B cell (primary cell): ENCODE measurements around the gene PCGF5. TPM values are rescaled to one million over a fixed set of nuclear protein-coding genes. Genes with fewer than 3 reads are reported as not detected.

ENCODE experiments used
- ATAC-seq: fragments of 200-7000 bp; cut with Tn5 transposase; one replicate; pipeline ENCODE4 v1.10.0; 2021; ENCODE audit warnings: low read depth, mild to moderate bottlenecking, moderate number of reproducible peaks, moderate library complexity
- CTCF ChIA-PET: fragments of 350-600 bp; sonication (Branson Sonifier 250); formaldehyde crosslinking; loops from one replicate; lab custom pipeline; 2021; ENCODE audit warnings: antibody characterized with exemption, inconsistent platforms; lab: Charles Lee
- POLR2A ChIA-PET: fragments of 350-600 bp; sonication (Branson Sonifier 250); formaldehyde crosslinking; loops from one replicate; lab custom pipeline; 2021; ENCODE audit warnings: antibody characterized with exemption; lab: Charles Lee
- DNase-seq: peaks from one replicate; pipeline ENCODE4 v3.0.0; 2013
- H2AFZ ChIP-seq: 2 replicates; pipeline ENCODE4 v1.6.1; 2012; ENCODE audit warnings: mild to moderate bottlenecking, low read depth, low read length; ENCODE audit not compliant: insufficient read depth, poor library complexity, severe bottlenecking
- H3K27ac ChIP-seq, 2 donors: 1 replicate in 1 of 2; 2 replicates in 1 of 2; pipeline ENCODE4 v1.5.1; 2012 to 2013; ENCODE audit warnings: low read length in 2 of 2, mild to moderate bottlenecking in 2 of 2, moderate library complexity in 1 of 2
- H3K27me3 ChIP-seq, 4 experiments: fragments of 200-600 bp in 1 of 4; sonication (generic) in 1 of 4; replicated peaks in 1 of 4; 1 replicate in 2 of 4; 2 replicates in 2 of 4; pipeline versions ENCODE4 v1.6.1 to v1.7.0; 2013 to 2016; ENCODE audit warnings: low read length in 3 of 4, mild to moderate bottlenecking in 2 of 4, mixed read lengths in 1 of 4, moderate library complexity in 1 of 4; ENCODE audit not compliant: insufficient read depth in 4 of 4, control insufficient read depth in 3 of 4; ENCODE audit errors: control extremely low read depth in 1 of 4
- H3K36me3 ChIP-seq, 2 experiments: replicated peaks in 1 of 2; 1 replicate in 1 of 2; 2 replicates in 1 of 2; pipeline versions ENCODE4 v1.6.1 to v1.7.1; 2013; ENCODE audit warnings: low read length in 1 of 2; ENCODE audit not compliant: insufficient read depth in 2 of 2, control insufficient read depth in 1 of 2; ENCODE audit errors: control extremely low read depth in 1 of 2, extremely low read depth in 1 of 2
- H3K4me1 ChIP-seq, 2 donors: fragments of 200-600 bp in 1 of 2; sonication (generic) in 1 of 2; 1 replicate in 1 of 2; 2 replicates in 1 of 2; pipeline versions ENCODE4 v1.5.1 to v1.6.1; 2013 to 2017; ENCODE audit warnings: low read length in 2 of 2; ENCODE audit not compliant: control insufficient read depth in 2 of 2, insufficient read depth in 2 of 2
- H3K4me2 ChIP-seq: replicated peaks from 2 replicates; pipeline ENCODE3; 2012; ENCODE audit warnings: mild to moderate bottlenecking, low read depth, low read length; ENCODE audit not compliant: poor library complexity, severe bottlenecking
- H3K4me3 ChIP-seq, 5 experiments: fragments of 200-600 bp in 1 of 5; sonication (generic) in 1 of 5; 1 replicate in 3 of 5; 2 replicates in 2 of 5; pipeline versions ENCODE4 v1.5.1 to v1.7.0; 2011 to 2016; ENCODE audit warnings: low read length in 4 of 5, mild to moderate bottlenecking in 4 of 5, low read depth in 2 of 5, control low read depth in 1 of 5, moderate library complexity in 1 of 5; ENCODE audit not compliant: insufficient read depth in 1 of 5; ENCODE audit errors: control extremely low read depth in 1 of 5, extremely low read depth in 1 of 5
- H3K79me2 ChIP-seq: fragments of 200-600 bp; sonication (generic); one replicate; pipeline ENCODE4 v1.6.0; 2016; ENCODE audit warnings: low read length; ENCODE audit not compliant: control insufficient read depth, insufficient read depth
- H3K9ac ChIP-seq: fragments of 200-600 bp; sonication (generic); 2 replicates; pipeline ENCODE4 v1.6.1; 2017; ENCODE audit warnings: mild to moderate bottlenecking, low read length, moderate library complexity
- H3K9me3 ChIP-seq, 3 donors: one replicate each; pipeline versions ENCODE4 v1.6.1 to v1.7.1; 2013; ENCODE audit warnings: low read length in 2 of 3; ENCODE audit not compliant: control insufficient read depth in 2 of 3, insufficient read depth in 1 of 3; ENCODE audit errors: control extremely low read depth in 1 of 3
- H4K20me1 ChIP-seq: 2 replicates; pipeline ENCODE4 v1.6.0; 2012; ENCODE audit warnings: mild to moderate bottlenecking, low read length; ENCODE audit not compliant: insufficient read depth, control insufficient read depth, poor library complexity, severe bottlenecking
- H3K27ac Mint-ChIP-seq: one replicate; pipeline ENCODE4 v1.8.0; 2021; ENCODE audit warnings: mixed read lengths
- H3K27me3 Mint-ChIP-seq: one replicate; pipeline ENCODE4 v1.8.0; 2021; ENCODE audit warnings: mixed read lengths
- H3K4me1 Mint-ChIP-seq: one replicate; pipeline ENCODE4 v1.8.0; 2021; ENCODE audit warnings: mixed read lengths
- H3K4me3 Mint-ChIP-seq: one replicate; pipeline ENCODE4 v1.8.0; 2021; ENCODE audit warnings: mixed read lengths
- H3K9me3 Mint-ChIP-seq: one replicate; pipeline ENCODE4 v1.8.0; 2022; ENCODE audit warnings: mixed read lengths; ENCODE audit not compliant: insufficient read depth
- EZH2 ChIP-seq: IDR thresholded peaks from 2 replicates; pipeline ENCODE4 v1.6.1; 2012; ENCODE audit warnings: borderline replicate concordance, low read depth, mild to moderate bottlenecking, moderate library complexity, low read length; ENCODE audit not compliant: insufficient read depth, poor library complexity, severe bottlenecking
- WGBS: methylation state at CpG from one replicate; pipeline ENCODE4 v1.1.5; 2013; ENCODE audit warnings: missing lambda C conversion rate; ENCODE audit not compliant: insufficient coverage; 5-methylcytosine and 5-hydroxymethylcytosine counted together
- intact Hi-C: fragments of 100-400 bp; cut with micrococcal nuclease; formaldehyde crosslinking; loops from one replicate; pipeline ENCODE4 v1.10.0; 2022
- polyA plus RNA-seq: library from polyadenylated mRNA; depleted of rRNA; stranded (reverse); fragments of >200 nt; gene quantifications from 2 replicates; pipeline ENCODE4 v1.2.3, GENCODE V29; 2012
- total RNA-seq, 2 donors: library from RNA; stranded (reverse); fragments of 120-200 nt in 1 of 2; gene quantifications; 1 replicate in 1 of 2; 2 replicates in 1 of 2; pipeline versions ENCODE4 v1.2.3 to v1.2.4, GENCODE V29; 2013 to 2022
- TF ChIP-seq, protein P1 (sequence below): fragments of 200-600 bp; IDR thresholded peaks from one replicate; pipeline ENCODE4 v1.8.0; 2022; ENCODE audit warnings: antibody characterized with exemption, mild to moderate bottlenecking

The PCGF5 gene
- total and polyA plus RNA-seq, 2 donors (not counting 1 experiment from before 2014, with no cell fraction given), result 37.6 to 102 TPM

DNA sequence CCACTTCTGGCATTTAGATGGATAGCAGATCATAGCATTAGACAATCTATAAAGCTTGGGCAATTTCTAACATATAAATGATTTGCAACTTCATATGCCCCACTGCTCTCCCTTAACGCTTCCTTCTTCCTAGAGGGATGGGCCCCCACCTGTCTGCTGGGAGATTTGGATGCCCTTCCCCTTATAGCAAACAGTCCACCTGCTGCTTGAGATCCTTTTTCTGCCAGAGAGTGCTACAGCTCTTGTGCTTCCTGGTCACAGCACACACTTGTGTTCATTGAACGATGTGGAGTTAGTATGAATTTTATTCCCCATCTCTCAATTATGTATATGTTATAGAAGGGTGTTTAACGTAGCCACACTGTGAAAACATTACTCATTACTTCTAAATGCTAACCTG is 10.4 kb upstream of the PCGF5 start:
- H3K9me3 Mint-ChIP-seq, result no peaks in the 10 kb centered on the region
- ChIA-PET POLR2A (interaction anchor here (1.2 to 1.5 kb wide), 3 partner anchors 9 to 48 kb away, joined by 4 to 8 read pairs (median 6); no protein-coding TSS in a partner anchor), CTCF (interaction anchor here (1.1 to 1.9 kb wide), 6 partner anchors 11 to 123 kb away, joined by 3 to 13 read pairs (median 4); partner anchors contain the start of gene PCGF5)
- H2AFZ ChIP-seq, result no peak overlapping the region
- no peaks in the 10 kb centered on the region for H4K20me1 ChIP-seq
- no peaks in the 10 kb centered on the region for H3K27me3 ChIP-seq
- no peaks in the 10 kb centered on the region for H3K9me3 ChIP-seq
- peak overlapping the region; percentile 36 for H3K4me3 Mint-ChIP-seq
- peaks cover 64 to 66% of the 10 kb centered on the region in 2 donors for H3K4me1 ChIP-seq
- H3K4me1 Mint-ChIP-seq, result peaks cover 74% of the 10 kb centered on the region
- DNase-seq (no peak), ATAC-seq (no peak)
- H3K9ac ChIP-seq, result no peak overlapping the region
- H3K4me2 ChIP-seq, result peak overlapping the region; percentile 44
- peaks cover 86% of the 10 kb centered on the region for H3K79me2 ChIP-seq
- no peak for TF ChIP-seq EZH2
- TF ChIP-seq, protein P1, sequence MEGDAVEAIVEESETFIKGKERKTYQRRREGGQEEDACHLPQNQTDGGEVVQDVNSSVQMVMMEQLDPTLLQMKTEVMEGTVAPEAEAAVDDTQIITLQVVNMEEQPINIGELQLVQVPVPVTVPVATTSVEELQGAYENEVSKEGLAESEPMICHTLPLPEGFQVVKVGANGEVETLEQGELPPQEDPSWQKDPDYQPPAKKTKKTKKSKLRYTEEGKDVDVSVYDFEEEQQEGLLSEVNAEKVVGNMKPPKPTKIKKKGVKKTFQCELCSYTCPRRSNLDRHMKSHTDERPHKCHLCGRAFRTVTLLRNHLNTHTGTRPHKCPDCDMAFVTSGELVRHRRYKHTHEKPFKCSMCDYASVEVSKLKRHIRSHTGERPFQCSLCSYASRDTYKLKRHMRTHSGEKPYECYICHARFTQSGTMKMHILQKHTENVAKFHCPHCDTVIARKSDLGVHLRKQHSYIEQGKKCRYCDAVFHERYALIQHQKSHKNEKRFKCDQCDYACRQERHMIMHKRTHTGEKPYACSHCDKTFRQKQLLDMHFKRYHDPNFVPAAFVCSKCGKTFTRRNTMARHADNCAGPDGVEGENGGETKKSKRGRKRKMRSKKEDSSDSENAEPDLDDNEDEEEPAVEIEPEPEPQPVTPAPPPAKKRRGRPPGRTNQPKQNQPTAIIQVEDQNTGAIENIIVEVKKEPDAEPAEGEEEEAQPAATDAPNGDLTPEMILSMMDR, result no peak
- intact Hi-C loops, result loop anchor here (1.0 kb wide), 2 partner anchors 9 to 10 kb away; partner anchors contain the start of gene PCGF5
- peak overlapping the region; percentile 54 to 69 for H3K27ac ChIP-seq
- H3K36me3 ChIP-seq, result no peaks in the 10 kb centered on the region
- no peak overlapping the region for H3K4me3 ChIP-seq
- no peaks in the 10 kb centered on the region for H3K27me3 Mint-ChIP-seq
- 22% methylated on average over 1 of the region's 3 CpGs for WGBS
- H3K27ac Mint-ChIP-seq, result peak overlapping the region; percentile 80

DNA sequence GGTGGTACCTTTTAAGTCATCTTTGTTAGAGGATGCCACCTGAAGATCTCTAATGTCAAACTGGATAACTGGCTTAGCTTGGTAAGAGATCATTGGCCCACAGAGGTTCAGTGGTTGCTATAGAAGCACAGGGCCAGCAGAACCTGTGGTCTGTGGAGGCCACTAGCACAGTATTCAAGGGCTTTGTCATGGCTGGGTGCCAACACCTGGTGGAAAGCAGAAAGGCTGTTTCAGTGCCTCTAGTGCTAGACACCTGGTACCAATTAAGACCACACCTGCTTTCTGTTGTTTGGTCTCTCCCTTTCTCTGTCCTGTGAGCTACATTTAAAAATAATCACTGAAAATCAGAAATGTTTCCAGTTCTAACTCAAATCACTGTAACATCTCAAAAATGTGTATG is 10.0 kb upstream of the PCGF5 start:
- Histone ChIP-seq H3K9me3 (no peaks in the 10 kb centered on the region), H3K27ac (peak overlapping the region; percentile 54 to 69), H3K4me2 (peak overlapping the region; percentile 44), H3K27me3 (no peaks in the 10 kb centered on the region), H3K9ac (no peak overlapping the region), H2AFZ (no peak overlapping the region), H4K20me1 (peaks cover 4% of the 10 kb centered on the region), H3K4me3 (no peak overlapping the region), H3K4me1 (peaks cover 64 to 66% of the 10 kb centered on the region in 2 donors), H3K79me2 (peaks cover 85% of the 10 kb centered on the region), H3K36me3 (no peaks in the 10 kb centered on the region)
- H3K9me3 Mint-ChIP-seq, result no peaks in the 10 kb centered on the region
- ATAC-seq, result peak; percentile 83
- ChIA-PET POLR2A (interaction anchor here (1.2 to 1.5 kb wide), 3 partner anchors 9 to 49 kb away, joined by 4 to 8 read pairs (median 6); no protein-coding TSS in a partner anchor), CTCF (interaction anchor here (1.0 to 1.9 kb wide), 7 partner anchors 9 to 123 kb away, joined by 3 to 13 read pairs (median 4); partner anchors contain the start of gene PCGF5)
- intact Hi-C loops, result loop anchor here (1.0 kb wide), 2 partner anchors 9 to 10 kb away; partner anchors contain the start of gene PCGF5
- no peak for TF ChIP-seq EZH2
- TF ChIP-seq, protein P1, result no peak
- peak; percentile 75 for DNase-seq
- no peaks in the 10 kb centered on the region for H3K27me3 Mint-ChIP-seq
- peaks cover 73% of the 10 kb centered on the region for H3K4me1 Mint-ChIP-seq
- peak overlapping the region; percentile 80 for H3K27ac Mint-ChIP-seq
- H3K4me3 Mint-ChIP-seq, result peak overlapping the region; percentile 36
